ENCODE data around the gene MST1.
"Not testable (repeated sequence)": the region's sequence is repeated elsewhere in the genome, so short reads cannot be mapped to it uniquely, and the experiment has no call there.

MST1 gene

DNA sequence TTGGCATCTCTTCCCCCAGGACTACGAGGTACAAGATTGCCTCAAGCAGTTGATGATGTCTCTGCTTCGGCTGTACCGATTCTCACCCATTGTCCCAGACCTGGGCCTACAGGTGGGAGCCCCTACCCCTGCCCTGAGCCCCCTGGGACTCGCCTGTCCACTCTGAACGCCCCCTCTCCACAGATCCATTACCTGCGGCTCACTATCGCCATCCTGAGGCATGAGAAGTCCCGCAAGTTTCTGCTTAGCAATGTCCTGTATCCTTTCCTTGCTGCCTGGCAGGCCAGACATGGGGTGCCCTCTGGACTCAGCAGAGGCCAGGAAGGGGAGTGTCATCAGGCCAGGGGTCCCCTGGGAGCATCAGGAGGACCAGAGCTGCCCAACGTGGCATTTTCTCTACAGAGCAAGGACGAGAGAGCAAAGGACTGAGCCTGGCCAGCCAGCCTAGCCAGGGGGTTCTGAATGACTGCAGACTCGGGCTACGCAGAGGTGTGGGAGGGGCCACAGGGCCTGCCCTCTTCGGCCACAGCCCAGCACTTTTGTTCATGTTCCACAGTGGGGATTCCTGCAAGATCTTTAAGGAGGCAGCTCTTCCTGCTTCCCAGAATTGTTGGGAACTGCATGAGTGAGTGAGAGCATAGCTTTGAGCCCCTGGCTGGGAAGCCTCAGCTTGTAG is 11.3 kb upstream of the MST1 start:
- no peak for DNase-seq

DNA sequence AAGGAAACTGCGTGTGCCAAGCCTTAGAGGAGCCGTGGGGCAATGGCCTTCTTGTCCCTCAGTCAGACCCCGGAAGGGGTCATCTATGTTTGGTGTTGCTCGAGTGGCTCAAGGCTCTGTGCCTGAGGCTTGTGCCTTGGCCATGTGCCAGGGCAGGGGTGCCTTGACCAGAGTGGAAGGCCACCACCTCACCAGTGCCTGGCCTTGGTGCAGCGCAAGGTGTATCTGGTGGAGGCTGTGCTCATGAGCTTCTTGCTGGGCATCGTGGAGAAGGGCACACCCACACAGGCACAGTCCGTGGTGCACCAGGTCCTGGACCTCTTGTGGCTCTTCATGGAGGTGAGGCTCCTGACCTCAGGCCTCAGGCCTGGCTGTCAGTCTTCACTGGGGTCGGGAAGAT is 10.7 kb upstream of the MST1 start:
- no peak for DNase-seq

DNA sequence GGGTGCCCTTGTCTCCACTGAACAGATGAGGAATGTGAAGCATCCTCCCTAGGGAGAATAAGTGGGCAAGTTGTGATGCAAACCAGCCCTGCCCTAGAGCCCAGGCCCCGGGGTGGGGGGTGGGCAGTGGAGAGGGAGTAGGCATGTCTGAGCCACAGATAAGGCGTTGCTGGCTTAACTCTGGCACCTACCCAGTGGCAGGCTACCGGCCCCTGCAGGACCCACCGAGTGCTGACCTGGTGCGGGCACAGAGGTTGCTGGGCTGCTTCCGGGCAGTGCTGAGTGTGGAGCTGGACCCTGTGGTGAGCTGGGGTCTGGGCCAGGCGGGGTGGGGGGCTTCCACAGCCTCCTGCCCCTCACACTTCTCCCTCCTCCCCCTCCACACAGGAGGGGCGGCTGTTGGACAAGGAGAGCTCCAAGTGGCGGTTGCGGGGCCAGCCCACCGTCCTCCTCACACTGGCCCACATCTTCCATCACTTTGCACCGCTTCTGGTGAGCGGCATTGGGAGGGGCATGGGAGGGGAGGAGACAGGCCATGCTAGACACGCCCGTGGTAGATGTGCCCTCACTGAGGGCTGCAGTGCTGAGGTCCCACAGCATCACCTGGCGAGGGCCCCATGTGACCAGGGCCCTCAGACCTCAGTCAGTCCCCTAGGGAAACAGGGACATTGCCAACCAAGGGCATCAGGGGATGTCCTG is 10.2 kb upstream of the MST1 start:
- no peak for DNase-seq

DNA sequence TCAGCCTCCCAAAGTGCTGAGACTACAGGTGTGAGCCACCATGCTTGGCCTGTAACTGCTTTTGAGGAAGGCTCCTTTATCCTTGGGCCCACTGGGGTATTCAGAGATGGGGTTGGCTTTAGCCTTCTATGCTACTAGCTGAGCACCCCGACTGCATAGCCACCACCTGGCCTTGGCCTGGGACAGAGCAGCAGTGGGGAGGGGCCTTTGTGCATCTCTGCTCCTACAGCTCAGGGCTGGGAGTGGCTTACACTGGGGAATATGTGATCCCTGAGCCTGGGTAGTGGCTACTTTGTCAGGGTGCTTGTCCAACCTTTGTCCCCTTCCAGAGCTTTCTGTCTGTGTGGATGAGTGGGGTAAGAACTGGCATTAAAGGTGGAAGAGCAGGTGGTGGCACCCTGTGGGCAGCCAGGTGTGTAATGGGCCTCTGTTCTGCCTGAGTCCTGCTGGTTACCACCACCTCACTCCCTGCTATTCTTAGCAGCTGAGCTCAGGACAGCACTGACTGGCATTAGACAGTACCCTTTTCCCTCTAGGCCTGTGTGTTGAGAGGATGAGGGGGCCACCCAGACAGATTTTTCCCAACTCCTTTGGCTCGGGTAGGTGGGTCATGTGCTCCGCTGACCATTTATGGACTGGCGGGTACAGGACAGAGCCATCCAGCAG is 6.2 kb upstream of the MST1 start:
- not testable (repeated sequence) for DNase-seq

DNA sequence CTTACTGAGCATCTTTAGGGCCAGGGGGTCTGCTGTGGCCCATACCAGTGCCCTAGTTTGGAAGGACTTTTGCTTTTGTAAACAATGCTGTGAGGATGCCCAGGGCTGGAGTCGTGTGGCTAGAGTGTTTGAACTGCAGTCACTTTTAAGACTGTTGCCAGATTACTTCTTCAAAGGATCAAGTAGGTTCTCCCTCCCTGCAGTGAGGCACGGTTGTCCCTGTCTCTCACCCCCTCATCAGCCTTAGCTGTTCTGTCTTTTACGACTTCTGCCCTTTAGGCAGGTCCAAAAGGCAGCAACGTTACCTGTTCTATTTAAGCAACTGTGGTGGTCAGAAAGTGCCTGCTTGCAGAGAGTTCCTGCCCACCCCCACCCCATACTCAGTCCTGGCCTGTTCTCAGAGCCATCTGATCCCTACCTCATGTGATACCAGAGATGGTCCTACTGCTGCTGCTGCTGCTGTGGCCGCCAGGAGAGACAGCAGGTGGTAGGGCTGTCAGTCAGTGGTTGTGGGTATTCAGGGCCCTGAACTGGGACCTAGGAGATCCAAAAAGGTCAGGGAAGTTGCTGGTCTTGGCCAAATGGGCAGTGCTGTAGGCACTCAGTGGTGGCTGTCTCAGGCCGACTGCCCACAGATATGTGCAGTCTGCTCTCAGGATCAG is 5.3 kb upstream of the MST1 start:
- DNase-seq: not testable (repeated sequence)

DNA sequence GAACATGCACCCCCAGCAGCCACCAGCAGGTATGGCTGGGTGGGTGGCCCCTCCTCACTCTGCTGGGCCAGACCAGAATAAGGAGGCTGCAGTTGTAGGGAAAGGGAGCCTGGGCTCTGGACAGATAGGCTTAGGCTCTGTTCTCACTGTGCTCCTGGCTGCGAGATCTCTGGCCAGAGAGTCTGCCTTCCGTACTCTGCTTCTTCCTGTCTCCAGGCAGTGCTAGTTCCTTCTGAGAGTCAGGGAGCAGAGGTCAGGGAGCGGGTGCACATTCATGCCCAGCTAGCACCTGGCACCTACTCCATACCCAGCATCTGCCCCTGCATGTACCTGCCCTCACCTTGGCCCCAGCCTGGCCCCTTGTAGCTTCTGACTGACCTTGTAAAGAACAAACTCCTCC is 2.2 kb upstream of the MST1 start:
- DNase-seq: not testable (repeated sequence)

DNA sequence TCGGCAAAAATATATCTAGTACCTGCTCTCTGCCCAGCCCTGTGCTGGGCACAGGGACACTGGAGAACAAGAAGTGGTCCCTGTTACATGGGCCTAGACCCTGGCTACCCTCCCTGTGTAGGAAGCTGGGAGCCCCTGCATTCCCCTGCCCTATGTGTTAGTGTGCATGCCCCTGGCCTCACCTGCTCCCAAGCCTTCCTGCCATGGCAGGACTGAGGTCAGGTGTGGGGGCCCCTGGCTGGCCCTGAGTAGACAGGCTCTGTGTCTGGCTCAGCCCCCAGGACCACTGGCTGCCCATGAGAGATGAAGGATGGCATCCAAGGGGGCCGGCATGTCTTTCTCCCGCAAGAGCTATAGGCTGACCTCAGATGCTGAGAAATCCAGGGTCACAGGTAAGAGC is 1.6 kb upstream of the MST1 start:
- not testable (repeated sequence) for DNase-seq

DNA sequence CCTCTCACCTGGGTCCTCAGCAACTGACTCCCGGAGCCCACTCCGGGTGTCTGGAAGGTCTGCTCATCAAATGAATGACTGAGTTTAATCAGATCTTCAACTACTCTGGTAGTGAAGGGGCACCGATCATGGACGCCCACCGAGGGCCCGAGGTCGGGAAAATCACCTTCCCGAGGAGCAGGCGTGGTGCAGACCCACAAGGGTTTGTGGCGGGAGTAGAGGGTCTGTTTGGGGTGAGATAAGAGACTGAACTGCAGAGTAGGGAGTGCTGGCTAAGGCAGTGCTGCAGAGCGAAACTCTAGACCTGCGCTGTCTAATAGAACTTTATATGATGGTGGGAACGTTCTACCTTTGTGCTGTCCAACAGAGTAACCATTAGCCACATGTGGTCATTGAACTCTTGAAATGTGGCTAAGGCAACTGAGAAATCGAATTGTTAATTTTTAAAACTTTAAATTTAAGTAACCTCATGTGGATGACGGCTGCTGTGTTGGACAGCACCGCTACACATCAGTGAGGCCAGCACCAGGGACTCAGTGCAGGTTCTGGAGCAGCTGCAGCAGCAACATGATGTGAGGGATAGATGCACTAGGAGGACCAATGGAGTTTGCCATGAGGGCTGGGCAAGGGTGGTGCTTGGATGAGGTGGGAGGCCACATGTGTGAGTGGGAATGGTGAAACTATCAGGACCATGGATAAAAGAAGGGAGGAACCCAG is 792 bp upstream of the MST1 start:
- DNase-seq: not testable (repeated sequence)

DNA sequence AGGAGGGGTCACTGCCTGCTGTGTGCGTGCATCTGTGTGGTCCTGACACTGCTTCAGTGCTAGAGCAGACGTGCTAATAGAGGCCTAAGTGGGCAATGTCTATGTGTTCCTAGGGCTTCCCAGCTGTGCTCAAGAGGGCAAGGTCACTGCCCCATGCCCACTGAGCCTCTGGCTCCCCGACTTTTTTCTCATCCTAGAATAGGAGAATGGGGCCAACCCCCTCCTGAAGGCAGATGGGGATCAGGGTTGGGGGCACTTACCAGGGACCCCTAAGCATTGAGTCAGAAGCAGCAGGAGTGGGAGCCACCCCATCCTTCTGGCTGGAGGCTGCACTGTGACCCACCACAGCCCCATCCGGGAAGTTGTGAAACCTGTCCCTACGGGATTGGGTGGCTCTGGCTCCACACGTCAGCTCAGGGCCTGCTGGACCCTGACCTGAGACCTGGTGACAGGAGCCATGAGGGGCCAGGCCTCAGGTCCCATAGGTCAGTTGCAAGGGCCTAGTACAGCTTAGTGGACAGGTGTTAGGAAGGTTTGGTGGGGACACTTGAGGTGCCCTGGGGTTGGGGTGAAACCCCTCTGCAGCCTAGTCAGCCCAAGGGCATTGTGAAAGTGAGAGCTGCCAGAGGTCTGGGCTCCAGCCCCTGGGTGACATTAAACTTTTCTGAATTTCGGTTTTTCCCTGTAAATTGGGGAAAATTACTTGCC is 782 bp downstream of the MST1 start:
- not testable (repeated sequence) for DNase-seq

DNA sequence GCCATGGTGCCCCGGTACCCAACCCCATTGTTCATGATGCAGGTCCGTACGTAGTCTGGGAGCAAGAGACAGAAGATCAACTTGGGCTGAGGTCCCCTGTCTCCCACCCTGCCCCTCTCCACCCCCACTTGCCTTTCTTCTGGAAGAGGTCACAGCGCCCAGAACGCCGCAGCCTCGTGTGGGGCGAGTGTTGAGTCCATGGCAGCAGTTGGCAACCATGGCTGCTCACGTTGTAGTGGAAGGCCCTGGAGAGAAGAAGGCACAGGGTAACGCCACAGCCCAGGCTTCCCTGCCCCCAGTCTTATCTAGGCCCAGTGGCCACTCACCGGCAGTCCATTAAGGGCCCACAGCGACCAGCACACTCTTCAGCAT is 1.9 kb downstream of the MST1 start:
- DNase-seq: not testable (repeated sequence)

DNA sequence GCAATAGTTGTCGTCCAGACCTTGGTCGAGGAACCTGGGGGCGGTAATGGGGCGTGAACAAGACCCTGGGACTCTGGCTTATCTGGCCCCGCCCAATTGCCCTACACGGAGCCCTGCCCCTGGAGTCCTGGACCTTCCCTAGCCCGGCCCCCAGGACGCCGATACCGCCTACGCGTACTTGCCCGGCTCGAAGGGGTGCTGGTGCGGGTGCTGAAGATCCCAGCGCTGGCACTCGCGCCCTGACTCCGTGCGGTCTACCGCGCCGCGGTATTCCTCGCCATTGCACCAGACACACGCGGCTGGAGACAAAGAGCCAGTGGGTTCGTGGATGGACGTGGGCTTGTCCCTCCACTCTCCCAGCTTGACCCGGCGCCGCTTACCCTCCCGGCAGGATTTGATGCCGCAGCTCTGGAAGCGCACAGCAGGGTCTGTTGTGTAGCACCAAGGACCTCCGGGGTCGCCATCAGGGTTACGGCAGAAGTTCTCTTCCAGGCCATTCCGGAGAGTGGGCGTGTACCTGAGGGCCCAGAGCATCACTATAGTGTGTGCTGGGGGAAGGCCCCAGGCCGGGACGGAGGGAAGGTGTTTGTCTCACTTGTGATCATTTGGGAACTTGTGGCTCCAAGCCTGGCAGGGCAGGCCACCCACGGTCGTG is 2.4 kb downstream of the MST1 start:
- DNase-seq: not testable (repeated sequence)

DNA sequence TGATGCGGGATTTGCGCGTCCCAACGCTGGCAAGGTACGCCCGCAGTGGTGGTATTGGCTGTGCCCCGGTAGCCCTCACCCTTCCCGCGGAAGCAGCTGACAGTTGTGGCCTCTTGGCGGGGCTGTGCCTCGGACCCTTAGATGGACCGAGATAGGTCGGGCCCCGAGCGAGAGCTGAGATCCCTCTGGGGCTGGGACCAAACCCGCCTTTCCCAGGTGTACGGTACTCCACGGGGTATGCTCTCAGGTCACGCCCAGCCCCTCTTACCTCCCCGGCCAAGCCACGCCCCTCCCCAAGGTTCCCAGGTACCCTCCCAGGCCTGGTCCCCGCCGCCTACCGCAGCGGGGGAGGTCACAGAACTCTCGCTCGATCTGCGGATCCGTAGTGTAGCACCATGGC is 2.9 kb downstream of the MST1 start:
- DNase-seq: not testable (repeated sequence)

DNA sequence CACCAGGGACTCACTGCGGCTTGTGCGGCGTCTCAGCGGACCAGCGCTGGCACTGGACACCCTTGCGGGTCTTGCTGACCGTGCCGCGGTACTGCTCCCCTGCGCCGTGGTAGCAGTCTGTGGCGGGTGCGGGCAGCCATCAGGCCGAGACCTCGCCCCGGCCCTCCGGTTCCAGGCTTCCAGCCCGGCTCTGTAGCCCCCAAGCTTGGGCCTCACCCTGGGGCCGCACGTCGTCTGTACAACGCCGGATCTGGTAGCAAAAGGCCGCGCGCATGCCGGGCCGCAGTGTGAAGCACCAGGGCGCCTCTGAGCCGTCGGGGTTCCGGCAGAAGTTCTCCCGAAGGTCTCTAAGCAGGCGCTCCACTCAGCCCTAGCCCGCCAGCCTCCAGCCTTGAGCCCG is 3.4 kb downstream of the MST1 start:
- DNase-seq: not testable (repeated sequence)

DNA sequence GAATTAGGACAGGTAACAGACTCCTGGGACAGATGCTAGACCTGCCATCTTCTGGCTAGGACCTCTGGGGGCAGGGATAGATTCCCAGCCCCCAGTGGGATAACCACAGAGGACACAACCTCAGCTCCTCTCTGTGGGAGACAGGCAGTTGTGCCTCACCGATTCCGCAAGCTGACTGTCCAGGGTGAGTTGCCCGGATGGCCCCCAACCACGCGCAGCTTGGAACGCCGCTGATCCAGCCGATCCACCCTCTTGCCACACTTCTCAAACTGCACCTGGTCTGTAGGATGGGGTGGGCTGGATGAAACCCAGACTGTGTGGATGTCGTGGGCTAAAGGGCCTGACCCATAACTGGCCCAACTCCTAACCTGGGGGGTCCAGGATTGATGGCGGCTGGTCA is 4.2 kb downstream of the MST1 start:
- DNase-seq: not testable (repeated sequence)

DNA sequence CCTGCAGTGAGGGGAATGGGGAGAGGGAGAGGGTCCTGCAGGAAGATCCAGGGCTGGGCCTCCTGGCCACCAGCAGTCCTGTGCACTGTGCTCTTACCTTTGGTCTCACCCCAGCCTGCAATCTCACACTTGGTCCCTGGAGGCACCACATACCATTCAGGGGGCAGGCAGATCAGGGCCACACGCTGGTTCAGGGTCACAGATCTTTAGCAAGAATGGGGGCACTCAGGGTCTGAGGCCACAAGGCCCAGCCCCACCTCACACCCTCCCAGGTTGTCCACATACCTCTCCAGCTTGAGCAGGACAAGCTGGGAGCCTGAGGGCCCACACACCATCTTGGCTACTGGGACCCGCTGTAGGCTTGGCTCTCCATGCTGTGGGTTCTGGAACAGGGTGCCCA is 4.8 kb downstream of the MST1 start:
- DNase-seq: not testable (repeated sequence)

DNA sequence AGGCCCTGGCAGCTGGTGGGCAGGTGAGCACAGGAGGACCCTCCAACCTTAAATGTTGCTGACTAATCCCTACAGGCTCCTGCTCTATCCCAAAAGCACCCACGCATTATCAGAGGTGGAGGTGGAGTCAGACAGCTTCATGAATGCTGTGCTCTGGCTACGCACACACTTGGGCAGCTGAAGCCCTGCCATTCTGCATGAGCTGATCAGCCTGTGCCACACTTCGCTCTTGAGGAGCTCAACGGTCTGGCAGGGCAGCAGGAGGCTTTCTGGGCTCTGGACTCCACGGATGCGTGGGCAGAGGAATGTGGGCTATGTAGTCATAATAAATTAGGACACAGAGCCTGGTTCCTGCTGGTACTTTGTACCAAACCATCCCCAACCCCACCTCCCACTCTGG is 6.1 kb downstream of the MST1 start:
- no peak for DNase-seq

DNA sequence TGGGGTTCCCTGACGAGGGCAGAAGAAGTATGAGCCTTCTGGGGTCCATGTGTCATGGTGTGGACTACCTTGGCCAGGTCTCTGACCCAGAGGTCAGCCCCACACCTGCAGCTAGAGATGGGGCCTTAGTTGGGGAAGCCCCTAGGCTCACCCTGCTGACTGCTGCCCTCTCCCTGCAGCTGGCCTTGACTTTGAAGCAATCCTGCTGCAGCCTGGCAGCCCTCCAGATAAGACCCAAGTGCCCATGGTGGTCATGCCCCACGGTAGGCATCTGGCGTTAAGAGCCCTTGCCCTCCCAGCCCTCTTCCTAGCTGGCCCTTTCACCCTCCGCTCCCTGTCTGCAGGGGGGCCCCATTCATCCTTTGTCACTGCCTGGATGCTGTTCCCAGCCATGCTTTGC is 7.7 kb downstream of the MST1 start:
- DNase-seq: no peak

DNA sequence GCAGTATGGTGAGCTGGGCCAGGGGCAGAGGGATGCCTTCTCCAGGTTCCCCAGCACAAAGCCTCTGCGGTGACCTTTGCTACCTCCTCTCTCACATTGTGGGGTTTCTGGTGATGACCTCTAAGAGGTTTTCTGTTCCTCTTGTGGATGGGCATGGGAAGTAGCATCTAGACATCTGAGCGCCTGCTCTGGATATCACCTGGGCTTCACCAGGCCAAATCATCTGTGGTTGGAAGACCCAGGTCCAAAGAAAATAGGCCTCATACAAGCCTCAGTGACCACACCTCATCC is 8.1 kb downstream of the MST1 start:
- no peak for DNase-seq

DNA sequence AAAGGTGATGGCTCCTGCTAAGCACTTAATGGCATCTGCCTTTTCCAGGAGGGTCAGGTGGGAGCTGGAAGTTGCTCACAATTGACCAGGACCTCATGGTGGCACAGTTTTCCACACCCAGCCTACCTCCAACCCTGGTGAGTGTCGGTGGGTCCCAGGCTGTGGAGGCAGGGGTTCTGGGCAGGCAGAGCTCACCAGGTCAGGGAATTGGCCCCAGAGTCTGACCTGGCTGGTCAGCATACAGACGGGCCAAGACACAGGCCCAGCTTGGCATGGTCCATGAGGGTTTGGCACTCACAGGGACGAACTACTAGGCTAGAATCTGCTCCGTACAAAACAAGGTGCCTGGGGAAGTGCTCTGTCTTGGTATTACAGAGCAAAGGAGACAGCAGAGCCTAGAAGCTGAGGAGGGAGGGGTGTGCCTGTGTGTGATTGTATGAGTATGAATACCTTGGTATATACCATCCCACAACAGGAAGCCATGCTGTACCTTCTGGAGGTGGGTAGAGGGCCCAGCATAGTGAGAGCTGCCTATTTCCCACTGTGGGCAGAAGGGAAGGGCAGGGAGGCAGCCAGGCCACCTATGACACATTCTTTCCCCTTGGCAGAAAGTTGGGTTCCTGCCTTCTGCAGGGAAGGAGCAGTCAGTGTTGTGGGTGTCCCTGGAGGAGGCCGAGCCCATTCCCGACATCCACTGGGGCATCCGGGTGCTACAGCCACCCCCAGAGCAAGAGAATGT is 8.6 kb downstream of the MST1 start:
- DNase-seq: no peak

DNA sequence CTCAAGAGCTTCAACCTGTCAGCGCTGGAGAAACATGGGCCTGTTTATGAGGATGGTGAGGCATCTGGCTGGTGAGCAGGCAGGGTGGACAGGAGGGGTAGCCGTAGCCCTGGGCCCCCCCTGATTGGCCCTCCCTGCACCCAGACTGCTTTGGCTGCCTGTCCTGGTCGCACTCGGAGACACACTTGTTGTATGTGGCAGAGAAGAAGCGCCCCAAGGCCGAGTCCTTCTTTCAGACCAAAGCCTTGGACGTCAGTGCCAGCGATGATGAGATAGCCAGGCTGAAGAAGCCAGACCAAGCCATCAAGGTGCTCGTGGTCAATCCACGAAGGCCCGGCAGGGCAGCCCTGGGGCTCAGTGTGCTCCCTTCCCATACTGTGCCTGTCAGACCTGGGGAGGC is 13.4 kb downstream of the MST1 start:
- DNase-seq: no peak

DNA sequence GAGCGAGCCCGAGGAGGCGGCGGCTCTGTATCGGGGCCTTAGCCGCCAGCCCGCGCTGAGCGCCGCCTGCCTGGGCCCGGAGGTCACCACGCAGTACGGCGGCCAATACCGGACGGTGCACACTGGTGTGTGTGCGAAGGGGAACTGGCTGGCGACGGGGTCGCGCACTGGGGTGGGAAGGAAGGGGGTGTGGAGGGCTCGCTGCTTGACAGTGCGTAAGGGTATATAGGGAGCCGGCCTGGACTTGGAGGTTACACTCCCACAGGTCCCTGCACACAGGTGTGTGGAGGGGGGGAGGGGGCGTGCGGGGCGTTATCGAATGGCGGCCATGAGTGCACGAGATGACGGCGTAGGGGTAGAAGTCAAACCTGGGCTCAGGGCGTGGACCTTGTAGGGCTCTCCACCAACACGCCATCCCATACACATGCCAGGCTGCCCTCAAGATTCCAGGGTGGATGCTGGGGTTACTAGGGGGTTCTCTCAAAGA is 14.7 kb downstream of the MST1 start:
- DNase-seq: no peak

Measured in midbrain (tissue), 1 donor.